Prostate gland (tissue), 2 donors: Measurements from ENCODE around the gene TSPAN7. TPM values are rescaled to one million over a fixed set of nuclear protein-coding genes. Genes with fewer than 3 reads are reported as not detected.

Source experiments
- DNase-seq: peaks from one replicate; pipeline ENCODE4 v3.0.0-alpha.2; 2019; ENCODE audit warnings: low spot score
- H3K27ac ChIP-seq, 2 donors: fragments of 200-600 bp; sonication (generic); 2 replicates each; pipeline ENCODE4 v1.5.1; 2017 to 2019
- H3K27me3 ChIP-seq: fragments of 200-600 bp; sonication (generic); replicated peaks from 2 replicates; pipeline ENCODE4 v1.5.1; 2019; ENCODE audit not compliant: insufficient read depth
- H3K36me3 ChIP-seq, 2 donors: fragments of 200-600 bp; sonication (generic); 1 replicate in 1 of 2; 2 replicates in 1 of 2; pipeline versions ENCODE4 v1.5.1 to v1.8.1; 2017 to 2019
- H3K4me1 ChIP-seq: fragments of 200-600 bp; sonication (generic); replicated peaks from 2 replicates; pipeline ENCODE4 v1.5.1; 2019
- H3K4me3 ChIP-seq, 2 donors: fragments of 200-600 bp; sonication (generic); 2 replicates each; pipeline ENCODE4 v1.5.1; 2017 to 2019
- H3K9me3 ChIP-seq: fragments of 200-600 bp; sonication (generic); 2 replicates; pipeline ENCODE4 v1.5.1; 2017
- POLR2A ChIP-seq: fragments of 450-650 bp; IDR thresholded peaks from one replicate; pipeline ENCODE4 v1.6.1; 2016; ENCODE audit warnings: antibody characterized with exemption, mild to moderate bottlenecking
- POLR2AphosphoS5 ChIP-seq: sonication (generic); formaldehyde crosslinking; IDR thresholded peaks from one replicate; pipeline ENCODE4 v1.6.1; 2017; ENCODE audit warnings: antibody characterized with exemption
- WGBS: methylation state at CpG from one replicate; pipeline ENCODE4 v1.1.5; 2018; 5-methylcytosine and 5-hydroxymethylcytosine counted together
- intact Hi-C: fragments of 100-400 bp; cut with DNase I; formaldehyde crosslinking; loops from one replicate; pipeline ENCODE4 v1.14.2; 2022
- total RNA-seq, 2 donors: library from RNA; depleted of rRNA; stranded (reverse); fragments of >200 nt; gene quantifications; one replicate each; pipeline ENCODE4 v1.1.0, GENCODE V29; 2016
- TF ChIP-seq, protein P1 (sequence below), 4 experiments: fragments of 200-600 bp in 2 of 4; fragments of 450-650 bp in 2 of 4; sonication (generic) in 2 of 4; IDR thresholded peaks; 1 replicate in 3 of 4; 2 replicates in 1 of 4; pipeline ENCODE4 v1.5.1; 2016 to 2019; ENCODE audit warnings: antibody characterized with exemption in 4 of 4, mild to moderate bottlenecking in 2 of 4, moderate library complexity in 2 of 4

TSPAN7 gene
- total RNA-seq, 2 donors from 2014 or later: 11.4 to 16.4 TPM

DNA sequence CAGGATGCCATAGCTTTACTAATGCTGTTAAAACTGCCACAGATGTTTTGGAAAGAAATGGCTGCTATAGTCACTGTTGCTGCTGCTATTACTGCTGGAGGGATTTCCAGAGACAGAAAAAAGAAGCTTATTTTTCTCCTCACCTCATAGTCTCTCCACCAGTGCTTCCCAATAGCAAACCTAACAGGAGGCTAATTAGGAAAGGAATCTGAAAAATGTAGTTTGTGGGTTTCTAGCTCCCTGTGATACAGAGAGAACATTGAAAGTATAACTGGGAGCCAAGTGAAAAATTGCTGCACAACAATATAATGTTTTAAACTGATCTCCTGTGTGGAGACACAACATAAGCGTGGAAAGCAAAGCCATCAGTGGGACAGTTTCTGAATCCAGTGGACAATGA is 8.6 kb upstream of the TSPAN7 start:
- Histone ChIP-seq H3K9me3 (no peaks in the 10 kb centered on the region), H3K27me3 (no peaks in the 10 kb centered on the region), H3K36me3 (no peaks in the 10 kb centered on the region), H3K4me3 (no peak overlapping the region), H3K4me1 (no peaks in the 10 kb centered on the region), H3K27ac (no peak overlapping the region)
- 92% methylated on average over 1 of the region's 1 CpG for WGBS
- intact Hi-C loops: no loop called here
- TF ChIP-seq POLR2AphosphoS5: no peak
- TF ChIP-seq, protein P1, sequence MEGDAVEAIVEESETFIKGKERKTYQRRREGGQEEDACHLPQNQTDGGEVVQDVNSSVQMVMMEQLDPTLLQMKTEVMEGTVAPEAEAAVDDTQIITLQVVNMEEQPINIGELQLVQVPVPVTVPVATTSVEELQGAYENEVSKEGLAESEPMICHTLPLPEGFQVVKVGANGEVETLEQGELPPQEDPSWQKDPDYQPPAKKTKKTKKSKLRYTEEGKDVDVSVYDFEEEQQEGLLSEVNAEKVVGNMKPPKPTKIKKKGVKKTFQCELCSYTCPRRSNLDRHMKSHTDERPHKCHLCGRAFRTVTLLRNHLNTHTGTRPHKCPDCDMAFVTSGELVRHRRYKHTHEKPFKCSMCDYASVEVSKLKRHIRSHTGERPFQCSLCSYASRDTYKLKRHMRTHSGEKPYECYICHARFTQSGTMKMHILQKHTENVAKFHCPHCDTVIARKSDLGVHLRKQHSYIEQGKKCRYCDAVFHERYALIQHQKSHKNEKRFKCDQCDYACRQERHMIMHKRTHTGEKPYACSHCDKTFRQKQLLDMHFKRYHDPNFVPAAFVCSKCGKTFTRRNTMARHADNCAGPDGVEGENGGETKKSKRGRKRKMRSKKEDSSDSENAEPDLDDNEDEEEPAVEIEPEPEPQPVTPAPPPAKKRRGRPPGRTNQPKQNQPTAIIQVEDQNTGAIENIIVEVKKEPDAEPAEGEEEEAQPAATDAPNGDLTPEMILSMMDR (IDR thresholded peaks at IDR 0.05): no peak
- no peak for TF ChIP-seq POLR2A
- DNase-seq: no peak

- 90% methylated on average over 2 of the region's 2 CpGs for WGBS
- no peaks in the 10 kb centered on the region for H3K9me3 ChIP-seq
- no peak overlapping the region for H3K4me3 ChIP-seq
- no peaks in the 10 kb centered on the region for H3K27me3 ChIP-seq
- H3K27ac ChIP-seq: no peak overlapping the region
- H3K4me1 ChIP-seq: no peaks in the 10 kb centered on the region
- no peak for DNase-seq
- no peaks in the 10 kb centered on the region for H3K36me3 ChIP-seq
- intact Hi-C loops: no loop called here
- TF ChIP-seq POLR2A: no peak
- no peak for TF ChIP-seq POLR2AphosphoS5
- TF ChIP-seq, protein P1 (IDR thresholded peaks at IDR 0.05): no peak
Observed at GRCh38 chrX:38558686-38559085, 2.7 kb upstream of the TSPAN7 start.

GRCh38 chrX:38560776-38561125 is 591 bp upstream of the TSPAN7 start:
- Histone ChIP-seq H3K9me3 (no peaks in the 10 kb centered on the region), H3K4me1 (no peaks in the 10 kb centered on the region), H3K27me3 (no peaks in the 10 kb centered on the region), H3K4me3 (peak overlapping the region; percentile 23 to 33), H3K27ac (no peak overlapping the region), H3K36me3 (no peaks in the 10 kb centered on the region)
- intact Hi-C loops: no loop called here
- WGBS: 36% methylated on average over 7 of the region's 9 CpGs
- DNase-seq: no peak
- TF ChIP-seq POLR2AphosphoS5: no peak
- TF ChIP-seq POLR2A: no peak
- TF ChIP-seq, protein P1 (IDR thresholded peaks at IDR 0.05): no peak

DNA sequence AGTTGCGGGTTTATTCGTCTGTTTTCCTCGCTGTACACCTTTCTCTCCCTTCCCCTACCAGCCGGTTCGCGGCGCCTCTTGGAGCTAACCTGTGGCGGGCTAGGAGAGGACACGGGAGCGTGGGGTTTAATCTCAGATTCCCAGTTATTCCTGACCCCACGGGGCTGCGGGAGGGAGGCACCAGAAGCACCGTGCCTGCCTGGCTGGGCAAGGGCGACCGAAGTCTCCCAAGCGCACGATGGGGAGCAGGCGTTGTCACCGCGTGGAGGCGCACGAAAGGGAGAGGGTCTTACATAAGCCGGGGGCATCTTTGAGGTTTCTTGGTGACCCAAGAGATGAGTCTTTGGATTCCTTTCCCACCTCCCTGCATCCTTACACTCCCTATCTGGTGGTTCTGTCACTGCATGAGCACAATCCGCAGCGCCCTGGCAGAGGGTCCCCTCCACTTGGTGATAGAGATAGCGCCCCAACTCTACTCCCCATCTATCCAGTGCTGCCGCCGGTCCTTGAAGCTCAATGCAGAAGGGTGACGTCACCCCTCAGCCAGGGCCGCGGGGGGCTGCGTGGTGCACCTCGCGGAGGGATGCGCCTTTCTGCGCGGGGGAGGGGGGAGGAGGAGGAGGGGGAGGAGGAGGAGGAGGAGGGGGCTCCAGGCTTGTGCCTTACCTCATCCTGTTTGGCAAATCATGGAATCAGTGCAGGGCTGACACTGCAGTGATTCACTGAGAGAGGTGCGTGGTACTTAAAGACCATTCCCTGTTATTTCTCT is 793 bp downstream of the TSPAN7 start:
- intact Hi-C loops: no loop called here

More for the DNA sequence above, 793 bp downstream of the TSPAN7 start:
- no peak overlapping the region for H3K27ac ChIP-seq
- H3K4me1 ChIP-seq: no peaks in the 10 kb centered on the region
- H3K36me3 ChIP-seq: no peaks in the 10 kb centered on the region
- peak; percentile 4 for DNase-seq
- H3K4me3 ChIP-seq: peak overlapping the region; percentile 27 to 30
- TF ChIP-seq POLR2A: no peak
- no peak for TF ChIP-seq POLR2AphosphoS5
- TF ChIP-seq, protein P1 (IDR thresholded peaks at IDR 0.05): no peak
- no peaks in the 10 kb centered on the region for H3K9me3 ChIP-seq
- no peaks in the 10 kb centered on the region for H3K27me3 ChIP-seq
- 2% methylated on average over 23 of the region's 38 CpGs for WGBS
